HCT116 (cell line): ENCODE data around the gene SPON1.
A peak's percentile ranks its signal among the peaks of the same experiment; 100 is the strongest.

Experiments used
- EZH2phosphoT487 ChIP-seq: fragments of 200-600 bp; IDR thresholded peaks from 2 replicates; pipeline ENCODE4 v1.6.1; 2018; ENCODE audit warnings: antibody characterized with exemption, borderline replicate concordance
- FOSL1 ChIP-seq: IDR thresholded peaks from 2 replicates; pipeline ENCODE4 v1.6.1; 2012; ENCODE audit warnings: low read depth
- POLR2A ChIP-seq: IDR thresholded peaks from 2 replicates; pipeline ENCODE4 v1.7.0; 2011; ENCODE audit warnings: borderline replicate concordance; ENCODE audit not compliant: insufficient read depth, insufficient read length; ENCODE audit errors: extremely low read depth
- POLR2AphosphoS5 ChIP-seq: IDR thresholded peaks from 2 replicates; pipeline ENCODE4 v1.6.1; 2011; ENCODE audit warnings: mild to moderate bottlenecking, low read depth, low read length, moderate library complexity
- RAD21 ChIP-seq: IDR thresholded peaks from 2 replicates; pipeline ENCODE4 v1.6.1; 2012; ENCODE audit warnings: low read depth, mild to moderate bottlenecking
- SRF ChIP-seq: IDR thresholded peaks from 2 replicates; pipeline ENCODE4 v1.6.1; 2012; ENCODE audit warnings: low read depth
- TF ChIP-seq, protein P1 (sequence below): IDR thresholded peaks from 2 replicates; pipeline ENCODE4 v1.6.1; 2012; ENCODE audit warnings: low read depth
- TF ChIP-seq, protein P2 (sequence below), 3 experiments: fragments of 200-600 bp in 1 of 3; sonication (generic) in 1 of 3; IDR thresholded peaks in 2 of 3; conservative IDR thresholded peaks in 1 of 3; 2 replicates each; pipeline ENCODE4 v1.5.1; 2012 to 2017; ENCODE audit warnings: low read depth in 2 of 3, low read length in 2 of 3, antibody characterized with exemption in 1 of 3, borderline replicate concordance in 1 of 3, control low read depth in 1 of 3, mild to moderate bottlenecking in 1 of 3, mixed read lengths in 1 of 3, mixed run types in 1 of 3, moderate library complexity in 1 of 3; ENCODE audit not compliant: insufficient read depth in 1 of 3

DNA sequence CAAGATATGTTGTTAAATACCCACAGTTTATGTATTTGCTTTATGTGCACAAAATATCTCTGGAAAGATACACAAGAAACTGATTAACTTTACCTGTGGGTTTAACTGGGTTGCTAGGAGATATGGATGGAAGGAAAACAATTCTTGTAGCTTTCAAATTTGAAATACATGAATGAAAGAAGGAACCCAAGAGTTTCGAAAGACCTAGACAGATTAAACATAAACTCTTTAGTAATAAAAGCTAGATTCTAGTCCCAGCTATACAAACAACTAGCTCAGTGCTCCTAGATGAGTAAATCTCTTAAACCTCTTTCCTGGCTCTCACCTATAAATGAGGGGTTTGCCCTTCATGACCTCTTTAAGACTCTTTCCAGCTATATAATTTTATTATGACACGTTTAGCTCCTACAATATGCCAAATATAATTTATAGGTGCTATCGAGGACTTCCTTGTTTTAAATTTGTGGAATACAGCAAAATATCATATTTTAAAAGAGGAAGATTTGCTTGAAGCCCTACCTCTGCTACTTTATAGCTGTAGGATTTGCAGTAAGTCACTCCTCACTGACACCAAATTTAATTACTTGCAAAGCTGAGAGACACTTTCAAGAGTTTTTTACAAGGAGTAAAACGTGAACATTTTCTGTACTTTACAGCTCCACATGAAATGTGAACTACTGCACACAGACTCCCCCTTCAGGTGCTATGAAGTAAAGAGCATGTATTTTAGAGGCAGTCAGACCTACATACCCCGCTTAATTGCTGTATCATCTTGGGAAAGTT, 345.8 kb downstream of the SPON1 start:
- TF ChIP-seq, protein P1, sequence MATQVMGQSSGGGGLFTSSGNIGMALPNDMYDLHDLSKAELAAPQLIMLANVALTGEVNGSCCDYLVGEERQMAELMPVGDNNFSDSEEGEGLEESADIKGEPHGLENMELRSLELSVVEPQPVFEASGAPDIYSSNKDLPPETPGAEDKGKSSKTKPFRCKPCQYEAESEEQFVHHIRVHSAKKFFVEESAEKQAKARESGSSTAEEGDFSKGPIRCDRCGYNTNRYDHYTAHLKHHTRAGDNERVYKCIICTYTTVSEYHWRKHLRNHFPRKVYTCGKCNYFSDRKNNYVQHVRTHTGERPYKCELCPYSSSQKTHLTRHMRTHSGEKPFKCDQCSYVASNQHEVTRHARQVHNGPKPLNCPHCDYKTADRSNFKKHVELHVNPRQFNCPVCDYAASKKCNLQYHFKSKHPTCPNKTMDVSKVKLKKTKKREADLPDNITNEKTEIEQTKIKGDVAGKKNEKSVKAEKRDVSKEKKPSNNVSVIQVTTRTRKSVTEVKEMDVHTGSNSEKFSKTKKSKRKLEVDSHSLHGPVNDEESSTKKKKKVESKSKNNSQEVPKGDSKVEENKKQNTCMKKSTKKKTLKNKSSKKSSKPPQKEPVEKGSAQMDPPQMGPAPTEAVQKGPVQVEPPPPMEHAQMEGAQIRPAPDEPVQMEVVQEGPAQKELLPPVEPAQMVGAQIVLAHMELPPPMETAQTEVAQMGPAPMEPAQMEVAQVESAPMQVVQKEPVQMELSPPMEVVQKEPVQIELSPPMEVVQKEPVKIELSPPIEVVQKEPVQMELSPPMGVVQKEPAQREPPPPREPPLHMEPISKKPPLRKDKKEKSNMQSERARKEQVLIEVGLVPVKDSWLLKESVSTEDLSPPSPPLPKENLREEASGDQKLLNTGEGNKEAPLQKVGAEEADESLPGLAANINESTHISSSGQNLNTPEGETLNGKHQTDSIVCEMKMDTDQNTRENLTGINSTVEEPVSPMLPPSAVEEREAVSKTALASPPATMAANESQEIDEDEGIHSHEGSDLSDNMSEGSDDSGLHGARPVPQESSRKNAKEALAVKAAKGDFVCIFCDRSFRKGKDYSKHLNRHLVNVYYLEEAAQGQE: no peak
- TF ChIP-seq, protein P2, sequence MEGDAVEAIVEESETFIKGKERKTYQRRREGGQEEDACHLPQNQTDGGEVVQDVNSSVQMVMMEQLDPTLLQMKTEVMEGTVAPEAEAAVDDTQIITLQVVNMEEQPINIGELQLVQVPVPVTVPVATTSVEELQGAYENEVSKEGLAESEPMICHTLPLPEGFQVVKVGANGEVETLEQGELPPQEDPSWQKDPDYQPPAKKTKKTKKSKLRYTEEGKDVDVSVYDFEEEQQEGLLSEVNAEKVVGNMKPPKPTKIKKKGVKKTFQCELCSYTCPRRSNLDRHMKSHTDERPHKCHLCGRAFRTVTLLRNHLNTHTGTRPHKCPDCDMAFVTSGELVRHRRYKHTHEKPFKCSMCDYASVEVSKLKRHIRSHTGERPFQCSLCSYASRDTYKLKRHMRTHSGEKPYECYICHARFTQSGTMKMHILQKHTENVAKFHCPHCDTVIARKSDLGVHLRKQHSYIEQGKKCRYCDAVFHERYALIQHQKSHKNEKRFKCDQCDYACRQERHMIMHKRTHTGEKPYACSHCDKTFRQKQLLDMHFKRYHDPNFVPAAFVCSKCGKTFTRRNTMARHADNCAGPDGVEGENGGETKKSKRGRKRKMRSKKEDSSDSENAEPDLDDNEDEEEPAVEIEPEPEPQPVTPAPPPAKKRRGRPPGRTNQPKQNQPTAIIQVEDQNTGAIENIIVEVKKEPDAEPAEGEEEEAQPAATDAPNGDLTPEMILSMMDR (IDR thresholded peaks at IDR 0.05 in 2 of 3, conservative IDR thresholded peaks at IDR 0.05 in 1 of 3; ENCODE audit: borderline replicate concordance in 1 of 3, insufficient read depth in 1 of 3, low read depth in 2 of 3, low read length in 2 of 3): peak; percentile 14 to 65 (median 61); a peak in 4 of 6 replicates
- no peak for TF ChIP-seq FOSL1
- no peak for TF ChIP-seq POLR2A
- peak; percentile 16; the same call in 1 of the 2 replicates for TF ChIP-seq RAD21
- no peak for TF ChIP-seq EZH2phosphoT487
- no peak for TF ChIP-seq SRF
- TF ChIP-seq POLR2AphosphoS5: no peak
